ENCODE results near the gene VAPB. TPM values are rescaled to one million over a fixed set of nuclear protein-coding genes. Genes with fewer than 3 reads are reported as not detected.

Gene VAPB
- total RNA-seq, 1 experiment from 2014 or later, result 51.1 TPM

DNA sequence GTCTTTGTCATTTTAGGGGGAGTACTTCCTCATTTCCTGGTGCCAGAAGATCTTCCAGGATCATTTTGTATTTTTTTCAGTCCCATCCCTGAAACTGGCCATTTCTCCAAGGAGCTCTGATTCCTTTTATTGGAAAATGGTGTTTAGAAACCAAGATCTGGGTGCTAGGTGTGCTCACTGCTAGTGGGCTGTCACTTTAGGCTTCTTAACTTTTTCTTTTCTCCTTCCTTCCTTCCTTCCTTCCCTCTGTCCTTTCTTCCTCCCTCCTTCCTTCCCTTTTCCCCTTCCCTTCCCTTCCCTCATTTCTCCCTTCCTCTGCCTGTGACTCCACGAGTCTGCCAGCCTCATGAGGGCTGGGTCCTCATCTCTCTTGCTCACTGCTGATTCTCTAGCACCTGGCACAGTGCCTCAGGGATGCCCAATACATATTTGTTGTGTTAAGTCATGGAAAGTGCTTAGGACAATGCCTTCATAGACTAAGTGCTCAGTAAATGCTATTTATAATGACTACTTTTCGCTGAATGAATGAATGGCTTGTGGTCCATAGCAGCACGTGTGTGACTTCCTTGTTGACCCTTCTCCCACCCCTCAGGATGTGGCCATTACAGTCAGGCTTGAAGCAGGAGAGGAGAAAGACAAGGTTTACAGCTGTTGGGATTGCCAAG, 89.2 kb downstream of the VAPB start:
- no TSS peak for BruUV-seq (replicated peaks)
- H3K9ac ChIP-seq (ENCODE audit: low read length), result no peak overlapping the region
- CTCF ChIA-PET, result no interaction called here
- no peaks in the 10 kb centered on the region for H3K9me3 ChIP-seq (ENCODE audit: control insufficient read depth in 1 of 2, insufficient read depth in 1 of 2, low read depth in 1 of 2, low read length in 2 of 2)
- no peak for TF ChIP-seq YY1 (IDR thresholded peaks at IDR 0.05; ENCODE audit: extremely low read depth, insufficient replicate concordance, low read depth, low read length)
- no peak for TF ChIP-seq CTCF (IDR thresholded peaks at IDR 0.05 in 2 of 3, conservative IDR thresholded peaks at IDR 0.05 in 1 of 3; ENCODE audit: borderline replicate concordance in 1 of 3, insufficient read depth in 1 of 3, low read depth in 2 of 3, low read length in 2 of 3)
- no peak for TF ChIP-seq EGR1 (IDR thresholded peaks at IDR 0.05; ENCODE audit: low read depth)
- no peak for TF ChIP-seq CBX3 (IDR thresholded peaks at IDR 0.05; ENCODE audit: low read depth)
- TF ChIP-seq REST (IDR thresholded peaks at IDR 0.05; ENCODE audit: low read depth), result no peak
- TF ChIP-seq SIN3A (IDR thresholded peaks at IDR 0.05; ENCODE audit: low read depth), result no peak
- TF ChIP-seq RAD21 (IDR thresholded peaks at IDR 0.05; ENCODE audit: low read depth), result no peak
- TF ChIP-seq POLR2AphosphoS5 (IDR thresholded peaks at IDR 0.05; ENCODE audit: low read depth, low read length), result no peak
- TF ChIP-seq, protein P1, sequence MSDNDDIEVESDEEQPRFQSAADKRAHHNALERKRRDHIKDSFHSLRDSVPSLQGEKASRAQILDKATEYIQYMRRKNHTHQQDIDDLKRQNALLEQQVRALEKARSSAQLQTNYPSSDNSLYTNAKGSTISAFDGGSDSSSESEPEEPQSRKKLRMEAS (IDR thresholded peaks at IDR 0.05), result no peak
- no peak for TF ChIP-seq ZNF274 (IDR thresholded peaks at IDR 0.05; ENCODE audit: low read depth, low read length)
- no peak for TF ChIP-seq ZFX (IDR thresholded peaks at IDR 0.05)
- RAD21 ChIA-PET (ENCODE audit: low non-redundant PET in 1 of 2, low total read pairs in 2 of 2, uncharacterized antibody in 2 of 2, unreplicated experiment in 2 of 2), result no interaction called here
- no peaks in the 10 kb centered on the region for H3K79me2 ChIP-seq (ENCODE audit: insufficient read depth, low read length)
- H3K4me3 ChIP-seq (replicated peaks in 1 of 2; ENCODE audit: low read depth in 1 of 2, low read length in 2 of 2), result no peak overlapping the region
- no peak overlapping the region for H2AFZ ChIP-seq (ENCODE audit: low read depth, low read length, poor library complexity, severe bottlenecking)
- no peaks in the 10 kb centered on the region for H3K9me2 ChIP-seq (ENCODE audit: insufficient read depth)
- DNase-seq (ENCODE audit: low read depth, low spot score) (no peak), ATAC-seq (peak; percentile 23; the same call in 1 of the 2 replicates)
- peak overlapping the region; percentile 17; the same call in 1 of the 2 replicates for H3K4me2 ChIP-seq (ENCODE audit: low read length)
- no peak overlapping the region for H3K27ac ChIP-seq (ENCODE audit: low read depth, low read length)
- H3K4me1 ChIP-seq (ENCODE audit: control insufficient read depth in 1 of 2, insufficient read depth in 2 of 2, low read length in 2 of 2), result peaks cover 6 to 12% of the 10 kb centered on the region in 2 experiments
- no peaks in the 10 kb centered on the region for H3K27me3 ChIP-seq (ENCODE audit: insufficient read depth, low read length)
- no peaks in the 10 kb centered on the region for H4K20me1 ChIP-seq (ENCODE audit: insufficient read depth)
- no peaks in the 10 kb centered on the region for H3K36me3 ChIP-seq (ENCODE audit: control insufficient read depth in 1 of 2, insufficient read depth in 2 of 2, low read length in 2 of 2)
- intact Hi-C loops (cut with micrococcal nuclease), result no loop called here
- POLR2A ChIA-PET, result no interaction called here
